WI38 (cell line): Measurements from ENCODE around the gene CERS3.

Experiments
- H3K4me3 ChIP-seq: 2 replicates; pipeline ENCODE4 v1.5.1; 2011; ENCODE audit warnings: low read depth, mild to moderate bottlenecking, control low read depth, low read length
- CTCF ChIP-seq: IDR thresholded peaks from 2 replicates; pipeline ENCODE4 v1.5.1; 2012; ENCODE audit warnings: low read depth, mild to moderate bottlenecking, control low read depth, low read length

CERS3 gene

GRCh38 chr15:100544946-100545345 lies 16.2 kb upstream of the CERS3 start:
- no peak overlapping the region for H3K4me3 ChIP-seq
- no peak for TF ChIP-seq CTCF

- no peak overlapping the region for H3K4me3 ChIP-seq
- no peak for TF ChIP-seq CTCF
Observed at GRCh38 chr15:100544338-100544841, 15.6 kb upstream of the CERS3 start.

- no peak overlapping the region for H3K4me3 ChIP-seq
- TF ChIP-seq CTCF = no peak
Observed at GRCh38 chr15:100542290-100542689, 13.5 kb upstream of the CERS3 start.

- no peak overlapping the region for H3K4me3 ChIP-seq
- no peak for TF ChIP-seq CTCF
Observed at GRCh38 chr15:100537331-100537730, 8.6 kb upstream of the CERS3 start.

GRCh38 chr15:100536733-100537132 lies 8.0 kb upstream of the CERS3 start:
- no peak for TF ChIP-seq CTCF
- H3K4me3 ChIP-seq = no peak overlapping the region

GRCh38 chr15:100533886-100534285 lies 5.1 kb upstream of the CERS3 start:
- H3K4me3 ChIP-seq = no peak overlapping the region
- no peak for TF ChIP-seq CTCF

GRCh38 chr15:100531823-100532327 lies 3.1 kb upstream of the CERS3 start:
- H3K4me3 ChIP-seq = no peak overlapping the region
- TF ChIP-seq CTCF = no peak
